Motor neuron (in vitro differentiated cells): ENCODE measurements around the gene SGPL1. TPM values are rescaled to one million over a fixed set of nuclear protein-coding genes. Genes with fewer than 3 reads are reported as not detected.

Source experiments
- ATAC-seq, 8 experiments: fragments of 200-7000 bp; cut with Tn5 transposase; replicated peaks in 6 of 8; 2 replicates each; pipeline ENCODE4 v1.8.0; 2021; ENCODE audit warnings: mild to moderate bottlenecking in 8 of 8, moderate library complexity in 8 of 8
- H3K27ac ChIP-seq, 2 donors: fragments of 250-450 bp; sonication (Bioruptor Pico); 2 replicates each; pipeline ENCODE4 v1.9.0; 2021; ENCODE audit warnings: antibody characterized with exemption in 2 of 2, mild to moderate bottlenecking in 2 of 2, moderate library complexity in 1 of 2
- H3K4me1 ChIP-seq, 2 donors: fragments of 250-450 bp; sonication (Bioruptor Pico); replicated peaks in 1 of 2; 2 replicates each; pipeline ENCODE4 v1.6.1; 2021; ENCODE audit warnings: antibody characterized with exemption in 2 of 2, mild to moderate bottlenecking in 2 of 2, moderate library complexity in 1 of 2
- H3K4me3 ChIP-seq, 5 donors: fragments of 250-450 bp; sonication (Bioruptor Pico); 2 replicates each; pipeline ENCODE4 v1.9.0; 2021; ENCODE audit warnings: antibody characterized with exemption in 5 of 5, mild to moderate bottlenecking in 5 of 5, moderate library complexity in 4 of 5
- WGBS, 10 experiments: fragments of 450-650 bp; shearing (Covaris generic); methylation state at CpG; one replicate each; pipeline ENCODE4 v1.0.0; 2022; 5-methylcytosine and 5-hydroxymethylcytosine counted together
- in situ Hi-C, 9 experiments: fragments of 400-800 bp; cut with MboI; loops; one replicate each; pipeline ENCODE4 v1.15.0; 2021; ENCODE audit warnings: low sequenced_read_pairs in 9 of 9, low pct_unique_long_range_greater_than_20kb in 2 of 9; ENCODE audit not compliant: unreplicated experiment in 9 of 9
- total RNA-seq, 8 experiments: library from RNA; unstranded; fragments of 300-600 nt; gene quantifications; 2 replicates each; pipeline versions ENCODE4 v1.2.3 to v1.2.4, GENCODE V29; 2022

Gene SGPL1
- total RNA-seq, 8 experiments from 2014 or later: 16.3 to 54.6 (median 24.6) TPM

DNA sequence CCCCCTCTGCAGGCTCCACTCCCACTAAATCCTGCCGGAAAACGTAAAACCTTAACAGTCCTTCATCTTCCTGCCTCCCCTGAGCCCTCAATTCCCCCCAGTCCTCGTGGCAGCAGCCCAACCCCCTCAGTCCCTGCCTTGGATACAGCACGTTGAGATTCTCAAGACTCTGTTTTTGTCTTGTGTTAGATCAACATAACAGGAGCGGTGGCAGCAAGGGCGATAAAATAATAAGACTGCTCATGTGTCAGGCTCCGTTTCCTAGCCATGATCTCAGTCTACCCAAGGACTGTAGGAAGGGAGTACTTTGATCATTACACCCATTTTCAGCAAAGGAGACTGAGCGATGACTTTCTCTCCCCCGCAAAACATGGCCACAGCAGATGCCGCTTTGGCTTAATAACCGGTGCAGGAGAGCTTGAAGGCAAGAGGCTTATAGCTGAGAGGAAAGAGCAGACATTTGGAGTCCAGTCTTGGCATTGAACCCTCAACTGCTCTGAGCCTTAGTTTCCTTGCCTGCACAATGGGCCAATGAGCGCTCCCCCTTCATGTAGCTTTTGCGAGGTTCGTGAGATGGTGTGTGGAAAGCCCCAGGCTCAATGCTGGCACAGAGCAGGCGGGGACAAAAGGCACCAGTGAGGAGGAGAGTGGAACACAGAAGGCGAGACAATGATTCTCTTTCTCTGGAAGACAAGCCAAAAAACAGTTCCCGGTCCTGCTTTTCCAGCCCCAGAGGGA is 114.7 kb downstream of the SGPL1 start:
- 44 to 100% (median 79%) methylated on average over 2 to 11 of the region's 17 CpGs; no CpG with 5 or more reads in 3 of the 10 experiments for WGBS, 10 experiments
- ATAC-seq: no peak
- peaks cover 50 to 72% of the 10 kb centered on the region in 2 donors for H3K4me1 ChIP-seq
- H3K27ac ChIP-seq: peak overlapping the region in 1 of 2 donors; percentile 41
- in situ Hi-C loops: loop anchor here in 2 of 9 experiments (25.0 kb wide), 1 partner anchor 282 kb away; the partner anchor contains the start of gene UNC5B (in 2 of the 2)
- H3K4me3 ChIP-seq: no peak overlapping the region

Other genes starting within 250 kb of the SGPL1 start
- gene PRF1, start 213.2 kb upstream of the SGPL1 start, total RNA-seq: under 1 TPM in 5 of 8 experiments, not detected in 3; 0.05 to 0.45 (median 0.42) TPM
- gene ADAMTS14, start 143.4 kb upstream of the SGPL1 start, total RNA-seq: 1 to 10 TPM in 2 of 8 experiments, under 1 TPM in 6; 0.05 to 1.9 (median 0.50) TPM
- gene TBATA, start 30.6 kb upstream of the SGPL1 start, total RNA-seq: 1 to 10 TPM in 1 of 8 experiments, not detected in 7; 1.5 TPM
- gene PCBD1, start 72.6 kb downstream of the SGPL1 start, total RNA-seq: 100 to 1,000 TPM in 2 of 8 experiments, 10 to 100 TPM in 6; 49.7 to 123 (median 71.9) TPM